ENCODE measurements around the gene ITGB4.

Gene ITGB4

GRCh38 chr17:75778861-75779249 lies 57.6 kb downstream of the ITGB4 start:
- no peak for DNase-seq (ENCODE audit: extremely low read depth, insufficient read length)
- Histone ChIP-seq H3K27me3 (replicated peaks; ENCODE audit: control insufficient read depth, insufficient read depth, low read length) (no peaks in the 10 kb centered on the region), H3K4me3 (replicated peaks; ENCODE audit: low read depth, low read length) (peak overlapping the region; percentile 88), H3K36me3 (ENCODE audit: control insufficient read depth, insufficient read depth, low read length) (peaks cover 13% of the 10 kb centered on the region)
- TF ChIP-seq, protein P1, sequence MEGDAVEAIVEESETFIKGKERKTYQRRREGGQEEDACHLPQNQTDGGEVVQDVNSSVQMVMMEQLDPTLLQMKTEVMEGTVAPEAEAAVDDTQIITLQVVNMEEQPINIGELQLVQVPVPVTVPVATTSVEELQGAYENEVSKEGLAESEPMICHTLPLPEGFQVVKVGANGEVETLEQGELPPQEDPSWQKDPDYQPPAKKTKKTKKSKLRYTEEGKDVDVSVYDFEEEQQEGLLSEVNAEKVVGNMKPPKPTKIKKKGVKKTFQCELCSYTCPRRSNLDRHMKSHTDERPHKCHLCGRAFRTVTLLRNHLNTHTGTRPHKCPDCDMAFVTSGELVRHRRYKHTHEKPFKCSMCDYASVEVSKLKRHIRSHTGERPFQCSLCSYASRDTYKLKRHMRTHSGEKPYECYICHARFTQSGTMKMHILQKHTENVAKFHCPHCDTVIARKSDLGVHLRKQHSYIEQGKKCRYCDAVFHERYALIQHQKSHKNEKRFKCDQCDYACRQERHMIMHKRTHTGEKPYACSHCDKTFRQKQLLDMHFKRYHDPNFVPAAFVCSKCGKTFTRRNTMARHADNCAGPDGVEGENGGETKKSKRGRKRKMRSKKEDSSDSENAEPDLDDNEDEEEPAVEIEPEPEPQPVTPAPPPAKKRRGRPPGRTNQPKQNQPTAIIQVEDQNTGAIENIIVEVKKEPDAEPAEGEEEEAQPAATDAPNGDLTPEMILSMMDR (IDR thresholded peaks at IDR 0.05; ENCODE audit: insufficient read depth, low read length, poor library complexity, severe bottlenecking) = peak; percentile 67

DNA sequence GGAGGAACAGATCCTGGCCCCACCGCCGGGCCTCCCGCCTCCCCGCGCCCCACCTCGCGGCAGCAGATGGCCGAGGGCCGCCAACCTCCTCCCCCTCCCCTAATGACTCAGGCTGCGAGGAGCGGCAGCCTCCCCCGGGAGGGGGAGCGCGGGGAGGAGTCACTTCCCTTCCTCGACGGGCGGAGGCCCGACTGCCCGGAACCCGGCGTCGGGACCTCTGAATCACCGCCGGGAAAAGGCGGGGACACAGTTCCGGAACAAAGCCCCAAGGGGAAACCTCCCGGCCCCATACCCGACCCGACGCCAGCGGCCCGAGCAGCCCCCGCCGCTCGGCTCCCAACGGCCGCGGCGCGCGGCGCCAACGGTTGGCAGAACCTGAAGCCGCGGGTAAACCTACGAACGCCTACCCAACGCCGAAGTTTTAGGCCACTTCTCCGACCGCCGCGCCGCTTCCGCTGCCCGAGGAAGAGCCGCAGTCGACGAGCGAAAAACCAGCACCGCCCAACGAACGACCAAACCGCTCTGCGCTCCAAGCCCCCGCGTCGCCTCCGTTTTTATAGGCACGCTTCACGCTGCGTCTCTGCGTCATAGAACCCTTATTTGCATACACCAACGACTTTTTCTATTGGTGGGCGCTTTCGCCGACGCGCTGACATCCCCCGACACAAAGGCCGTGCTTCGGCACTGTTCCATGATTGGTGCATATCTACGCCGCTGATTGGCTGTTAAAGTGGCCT lies 58.2 kb downstream of the ITGB4 start:
- H3K27me3 ChIP-seq (replicated peaks; ENCODE audit: control insufficient read depth, insufficient read depth, low read length) = no peaks in the 10 kb centered on the region
- H3K36me3 ChIP-seq (ENCODE audit: control insufficient read depth, insufficient read depth, low read length) = peaks cover 13% of the 10 kb centered on the region
- DNase-seq (ENCODE audit: extremely low read depth, insufficient read length) = peak; percentile 97
- H3K4me3 ChIP-seq (replicated peaks; ENCODE audit: low read depth, low read length) = peak overlapping the region; percentile 88
- TF ChIP-seq, protein P1 (IDR thresholded peaks at IDR 0.05; ENCODE audit: insufficient read depth, low read length, poor library complexity, severe bottlenecking) = no peak

- TF ChIP-seq, protein P1 (IDR thresholded peaks at IDR 0.05; ENCODE audit: insufficient read depth, low read length, poor library complexity, severe bottlenecking) = no peak
- H3K4me3 ChIP-seq (replicated peaks; ENCODE audit: low read depth, low read length) = no peak overlapping the region
- no peak for DNase-seq (ENCODE audit: extremely low read depth, insufficient read length)
- peaks cover 9% of the 10 kb centered on the region for H3K36me3 ChIP-seq (ENCODE audit: control insufficient read depth, insufficient read depth, low read length)
- no peaks in the 10 kb centered on the region for H3K27me3 ChIP-seq (replicated peaks; ENCODE audit: control insufficient read depth, insufficient read depth, low read length)
Measured at GRCh38 chr17:75779987-75780889, 59.0 kb downstream of the ITGB4 start.

- peak; percentile 58 for DNase-seq (ENCODE audit: extremely low read depth, insufficient read length)
- TF ChIP-seq, protein P1 (IDR thresholded peaks at IDR 0.05; ENCODE audit: insufficient read depth, low read length, poor library complexity, severe bottlenecking) = peak; percentile 63
- H3K36me3 ChIP-seq (ENCODE audit: control insufficient read depth, insufficient read depth, low read length) = peaks cover 5% of the 10 kb centered on the region
- no peaks in the 10 kb centered on the region for H3K27me3 ChIP-seq (replicated peaks; ENCODE audit: control insufficient read depth, insufficient read depth, low read length)
- peak overlapping the region; percentile 85; the same call in 1 of the 2 replicates for H3K4me3 ChIP-seq (replicated peaks; ENCODE audit: low read depth, low read length)
Measured at GRCh38 chr17:75783069-75783783, 62.0 kb downstream of the ITGB4 start.

DNA sequence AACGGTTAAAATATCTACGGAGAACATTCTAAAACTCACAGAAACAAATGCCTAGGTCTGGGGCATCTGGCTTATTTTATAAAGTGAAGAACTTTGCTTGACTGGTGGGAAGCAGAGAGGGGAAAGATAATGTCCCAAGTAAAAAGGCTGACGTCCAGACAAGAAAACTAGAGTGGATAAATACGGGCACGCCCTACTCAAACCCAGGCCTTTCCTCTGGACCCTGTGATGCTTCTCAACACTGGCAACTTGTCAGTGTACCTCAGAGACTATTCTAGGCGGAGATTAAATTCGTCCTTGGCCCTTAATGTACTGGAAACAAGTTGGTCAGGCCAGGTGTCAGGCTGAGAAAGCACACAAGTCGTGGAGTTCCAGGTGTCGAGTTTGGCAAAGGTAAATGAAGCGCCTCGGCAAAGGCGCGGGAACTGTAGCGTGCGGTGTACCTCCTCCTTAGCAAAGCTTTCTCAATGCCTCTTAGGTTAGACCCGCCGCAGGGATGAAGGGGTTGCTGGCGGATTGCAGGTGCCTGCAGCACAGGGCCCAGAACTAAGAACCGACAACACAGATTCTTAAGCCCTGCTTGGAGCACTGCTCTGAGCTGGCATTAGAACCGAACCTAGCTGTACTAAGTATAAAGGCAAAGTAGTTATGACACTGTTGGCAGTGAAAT lies 62.7 kb downstream of the ITGB4 start:
- DNase-seq (ENCODE audit: extremely low read depth, insufficient read length) = no peak
- Histone ChIP-seq H3K4me3 (replicated peaks; ENCODE audit: low read depth, low read length) (peak overlapping the region; percentile 85), H3K27me3 (replicated peaks; ENCODE audit: control insufficient read depth, insufficient read depth, low read length) (no peaks in the 10 kb centered on the region), H3K36me3 (ENCODE audit: control insufficient read depth, insufficient read depth, low read length) (no peaks in the 10 kb centered on the region; the same call in 1 of the 2 replicates)
- TF ChIP-seq, protein P1 (IDR thresholded peaks at IDR 0.05; ENCODE audit: insufficient read depth, low read length, poor library complexity, severe bottlenecking) = no peak
